SJCRH30 (cell line): ENCODE results near the gene KIAA1755. TPM values are rescaled to one million over a fixed set of nuclear protein-coding genes. Genes with fewer than 3 reads are reported as not detected.

Source experiments
- total RNA-seq: library from RNA; depleted of rRNA; stranded (reverse); fragments of >200 nt; shearing (Covaris generic); gene quantifications from 2 replicates; pipeline ENCODE4 v1.2.3, GENCODE V29; 2014; rRNA removed

KIAA1755 gene
- total RNA-seq, 1 experiment from 2014 or later = 1.4 TPM

Other genes starting within 250 kb of the KIAA1755 start
- gene TTI1, start 227.3 kb downstream of the KIAA1755 start, total RNA-seq = 57.5 and 66.0 TPM in 2 replicates
- gene RPRD1B, start 227.0 kb downstream of the KIAA1755 start, total RNA-seq = 55.7 and 56.6 TPM in 2 replicates
- 0.10 and 0.13 TPM in 2 replicates for gene TGM2, start 95.5 kb downstream of the KIAA1755 start, total RNA-seq
- gene BPI, start 43.4 kb upstream of the KIAA1755 start, total RNA-seq = 0.06 TPM in 1 of 2 replicates, not detected in the other
- gene LBP, start 85.7 kb upstream of the KIAA1755 start, total RNA-seq = not detected in 2 replicates
- 35.3 and 42.8 TPM in 2 replicates for gene SNHG17, start 174.6 kb upstream of the KIAA1755 start, total RNA-seq
- 48.2 and 51.5 TPM in 2 replicates for gene RALGAPB, start 212.1 kb upstream of the KIAA1755 start, total RNA-seq